ENCODE data around the gene SYT1.

DNA sequence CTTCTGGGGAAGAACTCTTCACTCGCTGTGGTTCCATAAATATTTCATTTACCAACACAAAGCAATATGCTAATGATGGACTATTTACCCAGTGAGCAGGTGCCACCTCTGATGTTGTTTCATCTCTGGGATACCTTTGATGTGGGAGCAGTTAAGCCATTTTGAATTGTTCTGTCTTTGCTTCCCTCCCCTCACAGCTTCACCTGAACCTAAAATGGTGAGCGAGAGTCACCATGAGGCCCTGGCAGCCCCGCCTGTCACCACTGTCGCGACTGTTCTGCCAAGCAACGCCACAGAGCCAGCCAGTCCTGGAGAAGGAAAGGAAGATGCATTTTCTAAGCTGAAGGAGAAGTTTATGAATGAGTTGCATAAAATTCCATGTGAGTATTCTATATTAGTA is 352.7 kb downstream of the SYT1 start:
- TF ChIP-seq CTCF (IDR thresholded peaks at IDR 0.05) = no peak
- no peak for TF ChIP-seq ZFX (IDR thresholded peaks at IDR 0.05; ENCODE audit: borderline replicate concordance)

Data from 22Rv1 (cell line).